ENCODE measurements around the gene PALLD. TPM values are rescaled to one million over a fixed set of nuclear protein-coding genes. Genes with fewer than 3 reads are reported as not detected.

PALLD gene
- total RNA-seq, 1 donor from 2014 or later: 221 TPM

- peak; percentile 50 for DNase-seq
These were observed 63.6 kb downstream of the PALLD start for GRCh38 chr4:168560184-168561180.

- DNase-seq: no peak
These were observed 65.3 kb downstream of the PALLD start for GRCh38 chr4:168562041-168562571.

DNA sequence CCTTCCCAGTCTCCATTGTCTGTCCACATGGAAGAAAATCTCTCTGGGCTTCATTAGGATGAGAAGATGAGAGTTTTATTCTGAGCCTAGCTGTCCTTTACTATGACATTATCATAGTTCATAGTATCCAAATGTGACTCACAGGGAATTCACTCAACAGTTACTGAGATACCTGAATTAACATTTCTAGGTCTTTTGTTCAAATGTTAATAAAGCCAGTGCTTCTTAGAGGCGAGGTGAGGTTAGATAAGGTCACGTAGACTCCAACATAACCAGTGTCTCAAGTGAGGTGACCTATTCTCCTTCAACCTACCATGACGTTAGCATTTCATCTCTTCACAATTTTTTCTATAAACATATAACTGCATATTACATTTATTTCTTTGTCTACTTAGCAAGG is 67.2 kb downstream of the PALLD start:
- DNase-seq: no peak

GRCh38 chr4:168565130-168565529 is 68.3 kb downstream of the PALLD start:
- no peak for DNase-seq

DNA sequence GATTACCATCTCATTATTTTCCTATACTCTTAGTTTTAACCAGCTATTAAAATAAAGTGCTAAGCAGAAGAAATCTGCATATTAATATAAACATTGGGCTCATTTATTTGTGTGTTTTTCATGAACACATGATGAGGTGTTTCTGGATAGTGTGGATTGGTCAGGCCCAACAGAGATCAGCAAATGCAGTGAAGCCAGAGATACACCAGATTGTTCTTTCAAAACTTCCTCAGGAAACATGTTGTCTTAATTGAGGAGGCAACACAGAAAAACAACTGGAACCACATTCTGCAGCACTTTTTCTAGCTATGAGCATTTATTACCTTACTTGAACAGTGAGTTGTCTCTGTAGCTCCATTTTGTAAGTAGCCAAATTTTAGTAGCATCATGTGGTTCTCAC is 69.9 kb downstream of the PALLD start:
- no peak for DNase-seq

DNA sequence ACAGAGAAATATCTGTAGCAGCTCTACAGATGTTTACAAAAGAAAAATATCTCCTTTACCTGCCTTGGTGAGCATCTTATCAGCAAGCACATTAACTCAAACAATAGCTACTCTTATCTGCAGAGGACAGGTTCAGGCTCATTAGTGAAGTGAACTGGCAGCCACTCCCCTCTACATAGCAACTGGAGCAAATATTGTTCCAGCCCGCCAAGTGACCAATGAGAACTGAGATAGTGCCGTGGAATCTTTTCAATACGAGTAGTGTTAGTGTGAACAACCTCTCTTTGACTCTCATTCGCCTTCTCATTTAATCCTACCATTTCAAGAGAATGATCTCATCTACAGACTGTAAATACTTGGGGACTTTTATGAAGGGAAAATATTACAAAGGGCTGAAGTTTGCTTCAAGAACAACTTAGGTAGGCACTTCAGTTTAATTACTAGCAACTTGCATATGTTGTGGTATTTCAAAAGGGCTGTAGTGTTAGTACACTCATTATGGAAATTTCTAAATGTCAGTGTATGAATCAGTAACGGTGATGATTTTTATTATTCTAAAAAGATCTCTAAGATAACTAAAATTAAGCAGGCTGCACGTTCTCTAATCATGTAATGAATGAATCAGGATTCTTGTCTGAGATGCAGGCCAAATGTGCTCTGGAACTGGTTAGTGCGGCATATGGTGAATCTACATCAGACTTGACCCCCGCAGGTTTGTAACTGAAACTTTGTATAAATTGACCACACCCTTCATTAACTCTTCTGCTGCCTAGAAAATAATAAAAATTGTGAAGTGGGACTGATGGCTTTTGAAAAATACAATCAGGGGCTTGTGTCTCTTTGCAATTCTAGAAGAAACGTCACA is 72.4 kb downstream of the PALLD start:
- DNase-seq: peak; percentile 80

DNA sequence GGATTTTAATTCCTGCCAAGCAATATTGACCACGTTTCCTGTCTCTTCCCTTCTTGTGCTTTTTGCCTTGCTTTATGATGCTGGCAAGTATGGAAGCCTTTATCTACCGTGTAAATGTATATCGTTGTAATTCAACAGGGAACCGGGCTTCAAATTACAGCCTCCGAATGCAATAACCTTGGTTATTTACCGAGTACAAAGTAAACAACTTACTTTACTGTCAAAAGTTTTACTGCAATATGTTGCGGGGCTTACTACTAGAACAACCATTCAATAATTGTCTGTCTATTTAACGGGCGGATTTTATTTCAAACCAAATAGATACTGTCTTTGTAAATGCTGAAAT is 73.1 kb downstream of the PALLD start:
- DNase-seq: no peak

DNA sequence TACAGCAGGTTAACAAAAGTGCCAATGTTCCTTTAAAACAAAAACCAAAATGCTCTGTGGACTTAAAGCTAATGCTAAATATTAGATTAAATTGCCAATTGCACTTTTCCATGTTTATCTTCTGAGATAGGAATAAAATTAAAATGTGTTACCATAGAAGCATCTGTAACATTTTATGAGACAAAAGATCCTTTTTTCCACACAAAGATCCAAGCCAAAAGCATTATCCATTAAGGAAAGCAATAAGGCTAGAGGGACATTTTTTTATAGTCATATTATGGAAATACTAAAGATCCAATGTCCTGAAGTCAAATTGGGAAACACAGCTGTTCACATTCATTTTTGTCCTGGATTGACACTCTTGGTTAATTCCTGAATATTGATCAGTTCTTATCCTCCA is 73.6 kb downstream of the PALLD start:
- peak; percentile 39 for DNase-seq

DNA sequence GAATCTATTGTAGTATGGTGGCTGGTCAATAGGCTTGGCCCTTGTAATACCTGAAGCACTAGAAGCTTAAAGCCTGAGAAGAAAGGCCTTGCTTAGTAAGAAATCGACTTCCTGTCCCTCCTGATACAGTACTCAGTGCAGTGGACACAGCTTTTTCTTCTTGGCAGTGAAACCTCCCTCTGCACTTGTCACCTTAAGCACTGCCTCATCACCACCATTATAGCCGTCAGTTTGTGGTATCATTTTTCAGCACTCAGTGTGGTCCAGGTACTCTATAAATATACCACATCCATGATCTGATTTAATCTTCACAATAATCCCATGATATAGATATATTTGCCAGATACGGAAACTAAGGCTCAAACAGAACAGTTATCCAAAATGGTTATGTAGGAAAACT is 75.2 kb downstream of the PALLD start:
- DNase-seq: no peak

GRCh38 chr4:168573870-168574269 is 77.0 kb downstream of the PALLD start:
- DNase-seq: no peak

DNA sequence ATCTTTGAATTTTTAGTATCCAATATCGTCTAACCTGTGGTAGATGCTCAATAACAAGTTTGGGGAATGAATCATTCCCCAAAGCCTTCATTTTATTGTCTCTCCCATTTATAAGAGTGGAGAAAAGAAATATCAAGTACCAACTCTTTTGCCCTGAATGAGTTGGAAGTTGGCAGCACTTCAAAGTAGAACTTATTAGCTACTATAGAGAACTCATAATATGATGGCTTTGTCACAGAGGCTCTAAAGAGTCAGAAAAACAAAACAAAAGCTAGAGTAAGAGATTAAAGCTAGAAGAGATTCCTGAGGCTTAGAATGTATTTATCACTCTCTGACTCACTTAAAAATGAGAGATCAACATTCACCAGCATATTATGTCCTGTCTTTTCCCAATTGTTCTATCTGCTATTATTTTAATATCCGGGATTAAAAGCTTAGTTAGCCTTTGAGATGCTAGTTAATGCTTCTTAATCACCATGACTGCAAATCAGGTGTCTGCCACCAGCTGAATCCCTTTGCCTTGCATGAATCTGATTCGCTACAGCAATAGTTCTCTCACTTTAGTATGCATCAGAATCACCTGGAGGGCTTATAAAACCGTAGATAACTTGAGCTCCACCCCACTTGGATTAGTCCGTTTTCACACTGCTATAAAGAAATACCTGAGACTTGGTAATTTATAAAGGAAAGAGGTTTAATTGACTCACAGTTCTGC is 77.9 kb downstream of the PALLD start:
- DNase-seq: no peak

DNA sequence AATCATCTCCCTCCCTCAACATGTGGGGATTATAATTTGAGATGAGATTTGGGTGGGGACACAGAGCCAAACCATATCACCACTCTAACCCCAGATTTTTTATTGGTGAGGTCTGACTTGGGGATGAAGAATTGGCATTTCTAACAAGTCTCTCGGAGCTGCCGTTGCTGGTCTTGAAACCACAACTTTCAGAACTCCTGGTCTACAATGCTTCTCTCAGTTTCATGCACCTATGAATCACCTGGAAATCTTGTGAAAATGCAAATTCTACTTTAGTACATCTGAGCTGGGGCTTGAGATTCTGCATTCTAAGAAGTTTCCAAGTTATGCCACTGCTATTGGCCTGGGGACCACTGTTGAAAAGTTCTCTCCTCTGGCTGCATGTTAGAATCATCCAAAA is 78.6 kb downstream of the PALLD start:
- DNase-seq: no peak

GRCh38 chr4:168577624-168578023 is 80.8 kb downstream of the PALLD start:
- DNase-seq: no peak

GRCh38 chr4:168580228-168580627 is 83.4 kb downstream of the PALLD start:
- no peak for DNase-seq

DNA sequence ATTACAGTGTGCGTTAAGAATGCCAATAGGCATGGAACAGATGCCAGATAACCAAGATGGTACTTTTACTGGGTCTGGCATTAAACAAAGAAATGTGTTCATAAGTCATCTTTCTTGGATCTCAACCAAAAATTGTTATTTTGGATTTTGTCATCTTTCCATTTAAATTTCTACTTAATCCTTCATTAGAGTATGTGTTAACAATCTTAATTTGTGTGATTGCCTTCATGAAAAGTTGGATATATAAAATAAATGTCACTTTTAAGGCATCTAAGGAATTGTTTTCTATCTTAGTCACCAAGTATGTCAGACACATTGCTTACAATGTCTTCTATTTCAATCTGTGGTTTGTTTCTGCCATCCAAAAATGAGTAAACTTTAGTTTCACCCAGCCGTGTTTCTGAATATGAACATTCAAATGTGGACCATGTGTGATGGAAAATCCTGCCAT is 87.5 kb downstream of the PALLD start:
- DNase-seq: no peak

- DNase-seq: peak; percentile 80
These were observed 88.6 kb downstream of the PALLD start for GRCh38 chr4:168585168-168586091.

DNA sequence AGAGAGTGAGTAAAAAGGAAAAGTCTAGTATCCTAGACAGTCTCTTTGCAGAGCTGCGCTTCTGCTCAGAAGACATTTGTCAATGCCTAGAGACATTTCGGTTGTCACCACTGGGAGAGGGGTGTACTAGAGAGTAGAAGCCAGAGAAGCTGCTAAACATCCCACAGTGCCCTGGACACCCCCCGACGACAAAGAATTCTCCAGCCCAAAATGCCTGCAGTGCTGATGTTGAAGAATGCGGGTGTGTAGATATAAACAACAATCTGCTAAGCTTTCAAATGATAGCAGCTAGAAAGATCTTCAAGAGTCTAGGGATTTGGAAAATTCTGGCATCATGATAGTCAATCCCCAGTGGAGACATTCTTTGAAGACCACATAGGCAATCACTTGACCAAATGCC is 90.1 kb downstream of the PALLD start:
- no peak for DNase-seq

- peak; percentile 58 for DNase-seq
These were observed 90.7 kb downstream of the PALLD start for GRCh38 chr4:168587411-168588125.

DNA sequence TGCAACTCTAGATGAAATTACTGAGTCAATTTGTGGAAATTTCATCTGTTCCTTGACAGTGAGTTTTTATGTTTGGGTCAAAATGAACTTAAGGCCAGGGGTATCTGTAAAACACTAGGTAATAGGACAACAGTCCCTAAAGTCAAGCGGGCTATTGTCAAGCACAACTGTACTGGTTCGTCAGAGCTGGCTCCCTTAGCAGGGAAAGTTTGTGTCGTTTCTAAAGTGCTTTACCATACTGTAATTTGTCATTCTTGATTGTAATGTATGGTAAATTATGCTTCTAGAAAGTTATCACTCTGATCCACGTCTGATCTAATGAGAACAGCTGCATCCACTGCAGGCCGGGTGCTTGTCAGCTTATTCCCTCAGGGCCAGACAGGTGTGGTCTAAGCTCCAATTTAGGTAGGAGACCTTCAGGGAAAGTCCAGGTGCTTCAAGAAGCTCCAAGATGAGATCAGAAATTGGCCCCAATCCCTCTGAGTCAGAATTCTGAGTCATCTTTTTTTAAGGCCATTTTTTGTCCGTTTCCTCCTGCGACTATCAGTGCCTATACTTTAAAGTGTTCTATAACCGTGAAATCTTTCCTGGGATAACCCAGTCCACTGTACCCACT is 92.2 kb downstream of the PALLD start:
- peak; percentile 88 for DNase-seq

DNA sequence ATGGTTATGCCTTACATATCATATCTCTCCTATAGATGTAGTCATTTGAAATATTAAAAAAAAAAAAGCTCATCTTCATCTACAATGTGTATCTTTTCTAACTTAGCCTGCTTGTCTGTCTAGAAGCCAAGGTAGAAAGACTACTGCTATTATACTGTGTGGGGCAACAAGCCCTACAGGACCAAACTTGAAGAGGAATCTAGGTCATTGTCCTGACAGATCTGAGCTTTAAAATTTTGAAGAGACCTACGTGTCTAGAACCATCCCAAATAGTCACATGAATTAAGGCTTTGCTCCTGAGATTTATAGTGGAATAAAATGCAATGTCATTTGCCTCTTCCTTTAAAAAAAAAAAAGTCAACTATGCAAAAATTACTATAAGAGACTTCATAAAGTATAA is 95.8 kb downstream of the PALLD start:
- no peak for DNase-seq
